CD4-positive, alpha-beta T cell (primary cell): Measurements from ENCODE around the gene C5orf63. TPM values are rescaled to one million over a fixed set of nuclear protein-coding genes. Genes with fewer than 3 reads are reported as not detected.

Source experiments
- ATAC-seq: fragments of 200-7000 bp; cut with Tn5 transposase; one replicate; pipeline ENCODE4 v1.10.0; 2022; ENCODE audit warnings: mild to moderate bottlenecking; ENCODE audit not compliant: poor library complexity
- CTCF ChIA-PET: fragments of 350-600 bp; sonication (Branson Sonifier 250); formaldehyde crosslinking; loops from one replicate; lab custom pipeline; 2021; ENCODE audit warnings: antibody characterized with exemption, inconsistent platforms; lab: Charles Lee
- POLR2A ChIA-PET: fragments of 350-600 bp; sonication (Branson Sonifier 250); formaldehyde crosslinking; loops from one replicate; lab custom pipeline; 2021; ENCODE audit warnings: antibody characterized with exemption, inconsistent platforms; lab: Charles Lee
- DNase-seq, 14 experiments: peaks; one replicate each; pipeline ENCODE4 v3.0.0-alpha.2; 2013 to 2020; ENCODE audit warnings: mixed read lengths in 2 of 14
- H3K27ac ChIP-seq, 2 donors: one replicate each; pipeline versions ENCODE4 v1.5.1 to v1.7.0; 2013; ENCODE audit warnings: low read length in 2 of 2, low read depth in 1 of 2, mild to moderate bottlenecking in 1 of 2
- H3K27me3 ChIP-seq, 2 experiments: 1 replicate in 1 of 2; 2 replicates in 1 of 2; pipeline versions ENCODE4 v1.6.1 to v1.7.0; 2013; ENCODE audit warnings: low read length in 2 of 2, control low read depth in 1 of 2, mild to moderate bottlenecking in 1 of 2, moderate library complexity in 1 of 2; ENCODE audit not compliant: insufficient read depth in 2 of 2, control insufficient read depth in 1 of 2
- H3K36me3 ChIP-seq: one replicate; pipeline ENCODE4 v1.6.1; 2013; ENCODE audit warnings: low read length, control low read depth; ENCODE audit not compliant: insufficient read depth
- H3K4me1 ChIP-seq: one replicate; pipeline ENCODE4 v1.6.1; 2013; ENCODE audit warnings: low read length, control low read depth; ENCODE audit not compliant: insufficient read depth
- H3K4me3 ChIP-seq: one replicate; pipeline ENCODE4 v1.5.1; 2013; ENCODE audit warnings: mild to moderate bottlenecking, low read length, moderate library complexity
- H3K9me3 ChIP-seq, 2 experiments: 1 replicate in 1 of 2; 2 replicates in 1 of 2; pipeline versions ENCODE4 v1.6.1 to v1.7.0; 2013; ENCODE audit warnings: low read length in 2 of 2, mild to moderate bottlenecking in 2 of 2, control low read depth in 1 of 2, moderate library complexity in 1 of 2; ENCODE audit not compliant: control insufficient read depth in 1 of 2, insufficient read depth in 1 of 2
- H3K27ac Mint-ChIP-seq: one replicate; pipeline ENCODE4 v1.8.0; 2020; ENCODE audit warnings: mixed read lengths
- H3K27me3 Mint-ChIP-seq: one replicate; pipeline ENCODE4 v1.8.0; 2021; ENCODE audit warnings: mixed read lengths
- H3K36me3 Mint-ChIP-seq: one replicate; pipeline ENCODE4 v1.8.0; 2021; ENCODE audit warnings: low read depth, mixed read lengths
- H3K4me1 Mint-ChIP-seq: one replicate; pipeline ENCODE4 v1.8.0; 2021; ENCODE audit warnings: low read depth, mixed read lengths
- H3K4me3 Mint-ChIP-seq: one replicate; pipeline ENCODE4 v1.8.0; 2020; ENCODE audit warnings: mild to moderate bottlenecking, mixed read lengths
- H3K9me3 Mint-ChIP-seq: one replicate; pipeline ENCODE4 v1.8.0; 2020; ENCODE audit warnings: mixed read lengths
- CTCF ChIP-seq: fragments of 200-600 bp; IDR thresholded peaks from one replicate; pipeline ENCODE4 v1.8.0; 2022; ENCODE audit warnings: antibody characterized with exemption, mild to moderate bottlenecking
- intact Hi-C, 2 experiments: fragments of 100-400 bp; cut with DNase I in 1 of 2; cut with micrococcal nuclease in 1 of 2; formaldehyde crosslinking; loops; one replicate each; pipeline versions ENCODE4 v1.15.1 to v1.9.0; 2023 to 2025; cut with DNase I, micrococcal nuclease
- total RNA-seq, 174 experiments: library from RNA in 2 of 174; stranded (reverse) in 2 of 174; gene quantifications; one replicate each; pipeline ENCODE4 v1.2.3 and lab custom pipeline; 2021 to 2026

The C5orf63 gene
- total RNA-seq, 2 experiments from 2014 or later, result 5.1 to 5.7 TPM

- intact Hi-C loops, result loop anchor here (2.0 to 5.0 kb wide), 9 partner anchors 42 to 432 kb away; partner anchors contain the start of genes C5orf63 (in 2 of the 2) and ALDH7A1 (in 1 of the 2)
- Histone ChIP-seq H3K27ac (peak overlapping the region in 1 of 2 donors; percentile 63), H3K36me3 (no peaks in the 10 kb centered on the region), H3K4me3 (peak overlapping the region; percentile 93), H3K27me3 (no peaks in the 10 kb centered on the region), H3K4me1 (peaks cover 24% of the 10 kb centered on the region), H3K9me3 (no peaks in the 10 kb centered on the region)
- no peaks in the 10 kb centered on the region for H3K36me3 Mint-ChIP-seq
- POLR2A ChIA-PET, result interaction anchor here (0.9 to 3.7 kb wide), 7 partner anchors 23 to 252 kb away, joined by 3 to 21 read pairs (median 12); partner anchors contain the start of genes C5orf63 and LMNB1
- H3K4me3 Mint-ChIP-seq, result peak overlapping the region; percentile 97
- H3K27me3 Mint-ChIP-seq, result peaks cover 12% of the 10 kb centered on the region
- peaks cover 21% of the 10 kb centered on the region for H3K4me1 Mint-ChIP-seq
- no peak for TF ChIP-seq CTCF
- peak; percentile 28 for ATAC-seq
- DNase-seq, result peak; percentile 11 to 70 (median 36)
- no peaks in the 10 kb centered on the region for H3K9me3 Mint-ChIP-seq
- CTCF ChIA-PET, result no interaction called here
- H3K27ac Mint-ChIP-seq, result peak overlapping the region; percentile 67
These were observed 43.6 kb downstream of the C5orf63 start for GRCh38 chr5:127029581-127030258.

- Mint-ChIP-seq H3K4me1 (peaks cover 21% of the 10 kb centered on the region), H3K36me3 (no peaks in the 10 kb centered on the region), H3K27me3 (peaks cover 12% of the 10 kb centered on the region), H3K4me3 (peak overlapping the region; percentile 97), H3K27ac (peak overlapping the region; percentile 67), H3K9me3 (no peaks in the 10 kb centered on the region)
- DNase-seq (peak in 2 of 14 experiments; percentile 22 to 28), ATAC-seq (no peak)
- Histone ChIP-seq H3K27me3 (no peaks in the 10 kb centered on the region), H3K4me3 (peak overlapping the region; percentile 93), H3K4me1 (peaks cover 24% of the 10 kb centered on the region), H3K9me3 (no peaks in the 10 kb centered on the region), H3K36me3 (no peaks in the 10 kb centered on the region), H3K27ac (no peak overlapping the region)
- POLR2A ChIA-PET, result interaction anchor here (0.9 to 3.7 kb wide), 6 partner anchors 12 to 251 kb away, joined by 3 to 18 read pairs (median 10); partner anchors contain the start of gene C5orf63
- TF ChIP-seq CTCF, result no peak
- CTCF ChIA-PET, result no interaction called here
- intact Hi-C loops, result loop anchor here (5.0 kb wide), 3 partner anchors 42 to 432 kb away; partner anchors contain the start of gene ALDH7A1 (in 1 of the 2)
These were observed 44.4 kb downstream of the C5orf63 start for GRCh38 chr5:127028822-127029457.

DNA sequence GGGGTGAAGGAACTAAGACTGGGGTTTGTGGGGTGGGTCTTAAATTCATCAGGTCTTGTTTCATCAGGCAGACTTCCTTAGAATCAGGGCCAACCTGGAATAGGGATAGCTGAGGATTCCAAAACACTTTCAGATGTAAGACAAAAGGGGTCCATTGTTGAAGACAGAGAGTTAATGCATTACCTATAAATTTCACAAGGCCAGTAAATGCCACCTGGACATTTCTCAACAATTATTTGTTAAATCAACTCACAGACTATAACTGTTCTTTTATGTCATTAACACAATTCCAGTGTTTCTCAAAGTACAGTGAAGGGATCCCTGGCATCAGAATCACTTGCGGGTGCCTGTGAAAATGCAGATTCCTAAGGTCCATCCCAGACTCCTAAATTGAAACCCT lies 45.8 kb downstream of the C5orf63 start:
- Mint-ChIP-seq H3K9me3 (no peaks in the 10 kb centered on the region), H3K4me1 (peaks cover 21% of the 10 kb centered on the region), H3K36me3 (no peaks in the 10 kb centered on the region), H3K27ac (no peak overlapping the region), H3K4me3 (no peak overlapping the region), H3K27me3 (peaks cover 12% of the 10 kb centered on the region)
- Histone ChIP-seq H3K9me3 (no peaks in the 10 kb centered on the region), H3K36me3 (no peaks in the 10 kb centered on the region), H3K4me1 (peaks cover 24% of the 10 kb centered on the region), H3K27me3 (no peaks in the 10 kb centered on the region), H3K4me3 (no peak overlapping the region), H3K27ac (no peak overlapping the region)
- intact Hi-C loops, result loop anchor here (5.0 kb wide), 3 partner anchors 40 to 430 kb away; partner anchors contain the start of gene ALDH7A1 (in 1 of the 2)
- DNase-seq, result no peak
- POLR2A ChIA-PET, result no interaction called here
- TF ChIP-seq CTCF, result no peak
- CTCF ChIA-PET, result no interaction called here
- ATAC-seq, result no peak
